Testis (tissue), 2 donors: Measurements from ENCODE around the gene SNX10.

Experiments
- POLR2A ChIP-seq: fragments of 450-650 bp; IDR thresholded peaks from one replicate; pipeline ENCODE4 v1.6.1; 2017; ENCODE audit warnings: antibody characterized with exemption, mild to moderate bottlenecking, moderate library complexity
- TF ChIP-seq, protein P1 (sequence below), 3 experiments: fragments of 450-650 bp in 2 of 3; fragments of 200-600 bp in 1 of 3; sonication (generic) in 1 of 3; IDR thresholded peaks; one replicate each; pipeline ENCODE4 v1.5.1; 2016 to 2019; ENCODE audit warnings: antibody characterized with exemption in 3 of 3, mild to moderate bottlenecking in 2 of 3, moderate library complexity in 1 of 3

DNA sequence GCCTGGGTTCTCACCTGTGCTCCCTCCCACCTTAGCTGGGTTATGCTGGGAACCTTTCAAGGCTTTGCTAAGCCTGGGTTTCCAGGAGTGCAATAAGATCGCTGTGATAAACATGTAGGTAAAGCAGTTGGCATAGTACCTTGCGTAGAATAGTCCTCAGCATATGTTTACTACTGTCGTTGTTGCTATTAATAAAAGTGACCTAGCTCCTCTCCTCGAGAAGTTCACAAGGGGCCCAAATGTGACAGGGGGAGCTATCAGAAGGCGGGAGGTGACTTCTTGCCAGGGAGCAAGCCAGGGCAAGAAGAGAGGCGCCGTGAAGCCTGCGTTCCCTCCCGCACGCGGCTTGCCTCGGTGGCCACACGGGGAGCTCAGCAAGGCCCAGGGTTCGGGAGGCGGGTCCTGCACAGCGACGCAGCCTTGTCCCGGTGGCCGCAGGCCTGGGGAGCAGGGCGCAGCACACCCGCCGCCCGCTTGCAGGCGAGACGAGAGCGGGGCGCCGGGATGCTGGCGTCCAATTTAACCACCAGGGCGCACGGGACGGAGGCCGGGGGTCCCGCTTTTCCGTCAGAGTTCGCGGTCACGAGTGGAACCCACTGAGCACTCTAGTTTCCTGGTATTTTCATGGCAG is 106.2 kb downstream of the SNX10 start:
- TF ChIP-seq, protein P1, sequence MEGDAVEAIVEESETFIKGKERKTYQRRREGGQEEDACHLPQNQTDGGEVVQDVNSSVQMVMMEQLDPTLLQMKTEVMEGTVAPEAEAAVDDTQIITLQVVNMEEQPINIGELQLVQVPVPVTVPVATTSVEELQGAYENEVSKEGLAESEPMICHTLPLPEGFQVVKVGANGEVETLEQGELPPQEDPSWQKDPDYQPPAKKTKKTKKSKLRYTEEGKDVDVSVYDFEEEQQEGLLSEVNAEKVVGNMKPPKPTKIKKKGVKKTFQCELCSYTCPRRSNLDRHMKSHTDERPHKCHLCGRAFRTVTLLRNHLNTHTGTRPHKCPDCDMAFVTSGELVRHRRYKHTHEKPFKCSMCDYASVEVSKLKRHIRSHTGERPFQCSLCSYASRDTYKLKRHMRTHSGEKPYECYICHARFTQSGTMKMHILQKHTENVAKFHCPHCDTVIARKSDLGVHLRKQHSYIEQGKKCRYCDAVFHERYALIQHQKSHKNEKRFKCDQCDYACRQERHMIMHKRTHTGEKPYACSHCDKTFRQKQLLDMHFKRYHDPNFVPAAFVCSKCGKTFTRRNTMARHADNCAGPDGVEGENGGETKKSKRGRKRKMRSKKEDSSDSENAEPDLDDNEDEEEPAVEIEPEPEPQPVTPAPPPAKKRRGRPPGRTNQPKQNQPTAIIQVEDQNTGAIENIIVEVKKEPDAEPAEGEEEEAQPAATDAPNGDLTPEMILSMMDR (IDR thresholded peaks at IDR 0.05), result peak in 1 of 3 experiments; percentile 25
- TF ChIP-seq POLR2A, result no peak
